Gastroesophageal sphincter (tissue), 4 donors: ENCODE measurements around the gene MEI4. TPM values are rescaled to one million over a fixed set of nuclear protein-coding genes. Genes with fewer than 3 reads are reported as not detected.
A peak's percentile ranks its signal among the peaks of the same experiment; 100 is the strongest.

Experiments used
- ATAC-seq: fragments of 150-250 bp; one replicate; pipeline ENCODE4 v1.9.1; 2016; ENCODE audit warnings: mild to moderate bottlenecking, moderate library complexity
- H3K27ac ChIP-seq, 4 donors: fragments of 200-600 bp; sonication (generic) in 3 of 4; 1 replicate in 3 of 4; 2 replicates in 1 of 4; pipeline ENCODE4 v1.5.1; 2016 to 2019
- H3K27me3 ChIP-seq: fragments of 200-600 bp; sonication (generic); one replicate; pipeline ENCODE4 v1.5.1; 2019
- H3K36me3 ChIP-seq, 2 donors: fragments of 200-600 bp; sonication (generic); one replicate each; pipeline ENCODE4 v1.5.1; 2019; ENCODE audit warnings: control low read depth in 1 of 2
- H3K4me1 ChIP-seq, 3 donors: fragments of 200-600 bp; sonication (generic); 1 replicate in 2 of 3; 2 replicates in 1 of 3; pipeline ENCODE4 v1.5.1; 2016 to 2019; ENCODE audit warnings: control low read depth in 2 of 3
- H3K4me3 ChIP-seq, 2 donors: fragments of 200-600 bp; sonication (generic); one replicate each; pipeline ENCODE4 v1.5.1; 2019; ENCODE audit warnings: mild to moderate bottlenecking in 1 of 2, moderate library complexity in 1 of 2
- H3K9me3 ChIP-seq, 3 donors: fragments of 200-600 bp; sonication (generic); one replicate each; pipeline ENCODE4 v1.5.1; 2017 to 2019; ENCODE audit warnings: control low read depth in 2 of 3
- CTCF ChIP-seq, 4 experiments: fragments of 200-600 bp in 2 of 4; fragments of 450-650 bp in 2 of 4; sonication (generic) in 1 of 4; IDR thresholded peaks; one replicate each; pipeline ENCODE4 v1.5.1; 2017 to 2019; ENCODE audit warnings: antibody characterized with exemption in 4 of 4, mild to moderate bottlenecking in 2 of 4, moderate library complexity in 2 of 4
- EP300 ChIP-seq: sonication (generic); formaldehyde crosslinking; IDR thresholded peaks from one replicate; pipeline ENCODE4 v1.6.1; 2017; ENCODE audit warnings: antibody characterized with exemption, mild to moderate bottlenecking
- POLR2A ChIP-seq, 2 donors: fragments of 450-650 bp; IDR thresholded peaks; one replicate each; pipeline ENCODE4 v1.6.1; 2017; ENCODE audit warnings: antibody characterized with exemption in 2 of 2, mild to moderate bottlenecking in 2 of 2, moderate library complexity in 1 of 2
- POLR2AphosphoS5 ChIP-seq: sonication (generic); formaldehyde crosslinking; IDR thresholded peaks from one replicate; pipeline ENCODE4 v1.6.1; 2017; ENCODE audit warnings: antibody characterized with exemption
- WGBS, 2 donors: methylation state at CpG; one replicate each; pipeline ENCODE4 v1.1.5; 2018; ENCODE audit warnings: low coverage in 1 of 2; 5-methylcytosine and 5-hydroxymethylcytosine counted together
- total RNA-seq, 4 donors: library from RNA; depleted of rRNA; stranded (reverse); fragments of >200 nt; gene quantifications; one replicate each; pipeline ENCODE4 v1.1.0, GENCODE V29; 2016

Gene MEI4
- total RNA-seq, 4 donors from 2014 or later = 0.13 to 0.31 (median 0.31) TPM; not detected in 1

GRCh38 chr6:77620278-77620882 is 32.5 kb upstream of the MEI4 start:
- Histone ChIP-seq H3K27ac (no peak overlapping the region), H3K36me3 (no peaks in the 10 kb centered on the region), H3K27me3 (no peaks in the 10 kb centered on the region), H3K4me1 (no peaks in the 10 kb centered on the region), H3K9me3 (peaks cover 0 to 21% (median 0%) of the 10 kb centered on the region in 3 donors), H3K4me3 (no peak overlapping the region)
- WGBS, 2 donors = 22 to 93% methylated on average over 1 of the region's 1 CpG
- peak in 1 of 4 experiments; percentile 17 for TF ChIP-seq CTCF (IDR thresholded peaks at IDR 0.05)
- TF ChIP-seq EP300 = no peak
- ATAC-seq = no peak

DNA sequence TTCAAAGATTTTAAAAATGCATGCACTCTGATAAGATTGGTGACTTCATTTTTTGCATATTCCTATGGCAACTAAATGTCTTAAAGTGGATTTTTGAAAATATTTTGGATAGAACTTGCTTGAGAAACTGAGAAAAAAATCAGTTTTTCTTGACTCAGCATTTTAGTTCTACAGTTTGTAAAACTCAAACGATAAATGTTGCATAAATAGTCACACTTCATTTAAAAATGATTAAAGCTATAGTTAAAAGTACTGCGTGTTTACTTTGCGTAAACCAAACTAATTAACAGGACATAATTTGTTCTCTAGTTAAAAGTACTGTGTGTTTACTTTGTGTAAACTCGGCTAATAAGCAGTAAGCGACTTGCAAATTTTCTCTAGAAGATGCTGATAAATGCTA is 28.3 kb upstream of the MEI4 start:
- H3K9me3 ChIP-seq = no peaks in the 10 kb centered on the region
- 59 to 80% methylated on average over 5 of the region's 5 CpGs for WGBS, 2 donors

DNA sequence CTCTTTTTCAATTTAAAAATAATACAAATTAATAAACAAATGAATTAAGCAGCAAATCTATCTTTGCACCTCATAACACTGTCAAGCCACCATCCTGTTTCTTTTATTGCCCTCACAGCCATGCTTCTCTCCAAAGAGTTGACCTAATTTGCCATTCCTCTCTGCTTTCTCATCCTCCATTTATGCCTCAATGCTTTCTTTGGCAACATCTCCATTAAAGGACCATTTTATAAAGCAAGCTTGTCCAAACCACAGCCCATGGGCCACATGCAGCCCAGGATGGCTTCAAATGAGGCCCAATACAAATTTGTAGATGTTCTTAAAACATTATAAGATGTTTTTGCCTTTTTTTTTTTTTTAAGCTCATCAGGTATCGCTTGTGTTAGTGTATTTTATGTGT is 26.4 kb upstream of the MEI4 start:
- 75 to 80% methylated on average over 1 of the region's 1 CpG for WGBS, 2 donors
- no peak for ATAC-seq
- Histone ChIP-seq H3K27ac (no peak overlapping the region), H3K4me1 (no peaks in the 10 kb centered on the region), H3K27me3 (no peaks in the 10 kb centered on the region), H3K36me3 (no peaks in the 10 kb centered on the region), H3K9me3 (no peaks in the 10 kb centered on the region), H3K4me3 (no peak overlapping the region)
- TF ChIP-seq EP300 (no peak), POLR2AphosphoS5 (no peak), POLR2A (IDR thresholded peaks at IDR 0.05) (no peak), CTCF (IDR thresholded peaks at IDR 0.05) (no peak)

More for the DNA sequence above, 28.3 kb upstream of the MEI4 start:
- ATAC-seq = no peak
- Histone ChIP-seq H3K27me3 (no peaks in the 10 kb centered on the region), H3K4me3 (no peak overlapping the region), H3K36me3 (no peaks in the 10 kb centered on the region), H3K4me1 (no peaks in the 10 kb centered on the region), H3K27ac (no peak overlapping the region)
- TF ChIP-seq POLR2AphosphoS5 (no peak), POLR2A (IDR thresholded peaks at IDR 0.05) (no peak), CTCF (IDR thresholded peaks at IDR 0.05) (no peak), EP300 (no peak)

DNA sequence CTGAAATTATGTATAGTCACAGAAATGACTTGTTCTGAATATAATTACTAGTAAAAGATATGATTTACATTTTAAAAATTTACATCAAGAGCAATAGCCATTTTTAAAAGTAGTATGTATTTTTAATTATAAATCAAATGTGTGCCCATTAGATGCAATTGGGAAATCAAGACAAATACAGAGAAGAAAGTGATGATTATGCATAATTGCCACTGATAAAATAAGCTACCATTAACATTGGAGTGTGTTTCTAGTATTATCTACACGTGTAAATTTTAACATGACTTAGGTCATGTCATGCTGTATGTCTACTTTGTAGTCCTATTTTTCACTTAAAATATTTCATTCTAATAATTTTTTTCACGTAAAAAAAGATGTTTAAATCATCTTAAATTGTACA is 22.8 kb upstream of the MEI4 start:
- WGBS, 2 donors = 64 to 69% methylated on average over 2 of the region's 2 CpGs
- TF ChIP-seq EP300 = no peak
- TF ChIP-seq CTCF (IDR thresholded peaks at IDR 0.05) = no peak
- no peak for TF ChIP-seq POLR2AphosphoS5
- TF ChIP-seq POLR2A (IDR thresholded peaks at IDR 0.05) = no peak
- no peaks in the 10 kb centered on the region for H3K9me3 ChIP-seq
- ATAC-seq = no peak
- H3K27me3 ChIP-seq = no peaks in the 10 kb centered on the region
- H3K27ac ChIP-seq = no peak overlapping the region
- H3K4me1 ChIP-seq = no peaks in the 10 kb centered on the region
- no peak overlapping the region for H3K4me3 ChIP-seq
- no peaks in the 10 kb centered on the region for H3K36me3 ChIP-seq

DNA sequence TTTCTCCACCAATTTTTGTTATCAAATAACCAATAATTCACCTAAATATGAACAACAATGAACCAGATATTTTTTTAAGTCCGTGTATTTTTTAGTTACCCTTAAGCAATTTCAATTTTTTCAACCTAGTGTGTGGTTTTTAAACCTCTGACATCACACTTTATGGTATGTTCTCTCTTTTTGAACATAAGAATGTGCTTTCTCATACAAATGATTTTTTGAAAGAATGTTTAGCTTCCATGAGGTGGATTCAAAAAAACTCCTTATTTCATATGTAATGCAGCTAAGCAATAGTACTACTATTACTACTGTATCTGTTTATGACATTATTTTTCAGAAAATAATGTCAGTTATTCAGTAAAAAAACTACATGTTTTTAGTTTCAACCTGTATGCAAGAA is 19.4 kb upstream of the MEI4 start:
- no peaks in the 10 kb centered on the region for H3K36me3 ChIP-seq
- TF ChIP-seq POLR2AphosphoS5 (no peak), EP300 (no peak), POLR2A (IDR thresholded peaks at IDR 0.05) (no peak), CTCF (IDR thresholded peaks at IDR 0.05) (no peak)
- 56 to 71% methylated on average over 1 of the region's 1 CpG for WGBS, 2 donors
- H3K4me3 ChIP-seq = no peak overlapping the region
- no peaks in the 10 kb centered on the region for H3K4me1 ChIP-seq
- no peaks in the 10 kb centered on the region for H3K27me3 ChIP-seq
- H3K27ac ChIP-seq = no peak overlapping the region
- ATAC-seq = no peak
- H3K9me3 ChIP-seq = no peaks in the 10 kb centered on the region
